GM12892 (cell line): ENCODE results near the gene TGFBI.

ENCODE experiments used
- POLR2A ChIP-seq: IDR thresholded peaks from 2 replicates; pipeline ENCODE4 v1.6.1; 2011; ENCODE audit warnings: low read depth, low read length, control low read depth
- POLR2AphosphoS5 ChIP-seq: IDR thresholded peaks from 2 replicates; pipeline ENCODE4 v1.6.1; 2011; ENCODE audit warnings: low read depth, low read length, control low read depth
- TAF1 ChIP-seq: IDR thresholded peaks from 2 replicates; pipeline ENCODE4 v1.6.1; 2011; ENCODE audit warnings: low read depth, mild to moderate bottlenecking, control low read depth, low read length, borderline replicate concordance

- TF ChIP-seq TAF1 (no peak), POLR2A (no peak), POLR2AphosphoS5 (no peak)
Measured at GRCh38 chr5:136043968-136044610, 15.3 kb downstream of the TGFBI start.
